AG04449 (cell line): ENCODE measurements around the gene RPL18.

Source experiments
- CTCF ChIA-PET: fragments of 350-600 bp; formaldehyde crosslinking; extraction: SDS; loops from one replicate; lab custom pipeline; 2021; ENCODE audit warnings: antibody characterized with exemption; lab: Yijun Ruan, JAX
- POLR2A ChIA-PET: fragments of 400-600, 350-600 bp; formaldehyde crosslinking; extraction: SDS; loops from one replicate; lab custom pipeline; 2020; ENCODE audit warnings: antibody characterized with exemption, inconsistent platforms; lab: Yijun Ruan, JAX
- DNase-seq: peaks from one replicate; pipeline ENCODE4 v3.0.0-alpha.2; 2010; ENCODE audit warnings: low read depth, low spot score
- H3K4me3 ChIP-seq: 2 replicates; pipeline ENCODE4 v1.5.1; 2011; ENCODE audit warnings: low read depth, mild to moderate bottlenecking, control low read depth, low read length
- CTCF ChIP-seq: IDR thresholded peaks from one replicate; pipeline ENCODE4 v1.5.1; 2011; ENCODE audit warnings: mild to moderate bottlenecking, moderate library complexity, low read length, control low read depth, inconsistent platforms; ENCODE audit not compliant: insufficient read depth; ENCODE audit errors: missing control alignments

The RPL18 gene

DNA sequence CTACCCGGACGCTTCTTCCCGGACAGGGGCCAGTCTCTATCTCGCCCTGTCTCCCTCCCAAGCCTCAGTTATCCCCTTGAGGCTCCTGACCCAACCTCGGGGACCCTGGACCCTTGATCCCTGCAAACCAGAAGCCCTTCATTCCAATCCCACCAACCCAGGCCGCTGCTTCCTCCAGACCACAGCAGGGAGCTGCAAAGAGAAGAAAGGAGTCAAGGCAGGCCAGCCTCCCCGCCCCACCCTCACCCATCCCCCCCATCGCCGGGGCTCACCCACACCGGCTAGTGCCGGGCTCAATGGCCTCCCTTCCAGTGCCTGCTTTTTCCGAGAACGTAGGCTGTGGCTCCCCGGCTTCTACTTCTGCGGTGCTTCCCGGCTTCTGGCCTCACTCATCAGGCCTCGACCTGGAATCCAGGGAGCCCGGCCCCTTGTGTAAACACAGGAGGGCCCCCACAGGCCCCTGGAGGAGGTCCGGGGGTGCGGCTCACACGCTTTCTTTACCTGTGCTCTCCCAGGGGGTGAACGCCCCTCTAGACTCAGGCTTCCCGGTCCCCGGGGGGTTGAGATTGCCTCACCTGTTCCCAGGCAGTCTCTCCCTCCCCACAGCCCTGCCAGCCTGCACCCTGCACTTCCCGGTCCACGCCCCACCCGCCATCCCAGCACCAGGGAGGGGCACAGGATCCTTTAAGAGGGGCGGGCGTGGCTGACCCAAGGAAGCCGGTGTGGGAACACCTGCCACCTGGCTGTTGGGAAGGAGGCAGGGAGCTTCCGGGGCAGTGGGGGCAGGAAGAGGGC is 4.3 kb downstream of the RPL18 start, which contains the start of gene FAM83E:
Gene FAM83E, minus strand, starts transcription at position 641 of the 795 bp plus-strand sequence. CDS start 1,704 bp downstream, outside the sequence.
- H3K4me3 ChIP-seq: no peak within 1 kb of the TSS
- POLR2A ChIA-PET: interaction anchor here (0.9 kb wide), 2 partner anchors 9 to 46 kb away, joined by 3 to 5 read pairs; no protein-coding TSS in a partner anchor
- TF ChIP-seq CTCF: no peak
- no peak for DNase-seq
- CTCF ChIA-PET: interaction anchor here (1.0 to 6.1 kb wide), 5 partner anchors 9 to 173 kb away, joined by 3 to 22 read pairs (median 5); no protein-coding TSS in a partner anchor

DNA sequence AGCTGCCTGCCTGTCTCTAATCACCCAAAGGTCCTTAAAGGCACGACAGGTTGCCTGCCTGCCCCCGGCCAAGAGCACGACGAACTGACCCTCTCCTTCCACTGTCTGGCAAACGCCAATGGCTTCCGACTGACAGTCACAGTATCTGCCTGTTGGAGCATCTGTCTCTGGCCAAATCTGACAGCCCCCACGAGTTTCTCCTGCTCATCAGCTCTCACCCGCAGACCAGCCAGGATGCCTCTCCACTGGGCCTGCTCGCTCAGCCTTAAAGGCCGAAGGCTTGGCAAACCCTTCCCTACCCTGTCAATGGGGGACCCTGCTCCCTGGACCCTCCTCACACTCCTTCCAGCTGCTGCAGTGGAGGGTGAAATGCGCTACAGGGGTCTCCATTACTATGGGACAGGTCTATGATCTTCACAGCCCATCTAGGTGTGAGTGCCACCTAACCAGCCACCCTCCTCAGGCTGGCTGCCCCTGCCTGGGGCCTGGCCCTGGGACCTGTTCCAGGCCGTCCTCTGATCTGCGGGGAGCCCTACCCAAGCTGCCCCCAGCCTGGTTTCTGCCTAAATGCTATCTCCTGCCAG is 5.0 kb downstream of the RPL18 start:
- no peak overlapping the region for H3K4me3 ChIP-seq
- ChIA-PET POLR2A (interaction anchor here (0.5 to 0.9 kb wide), 3 partner anchors 10 to 96 kb away, joined by 3 to 5 read pairs (median 3); no protein-coding TSS in a partner anchor), CTCF (interaction anchor here (1.3 kb wide), 1 partner anchor 25 kb away, joined by 5 read pairs; no protein-coding TSS in a partner anchor)
- DNase-seq: no peak
- no peak for TF ChIP-seq CTCF

- TF ChIP-seq CTCF: no peak
- ChIA-PET POLR2A (interaction anchor here (0.5 to 0.9 kb wide), 2 partner anchors 45 to 95 kb away, joined by 3 read pairs; no protein-coding TSS in a partner anchor), CTCF (interaction anchor here (1.3 kb wide), 1 partner anchor 24 kb away, joined by 5 read pairs; no protein-coding TSS in a partner anchor)
- H3K4me3 ChIP-seq: no peak overlapping the region
- DNase-seq: no peak
These were observed 5.7 kb downstream of the RPL18 start for GRCh38 chr19:48613024-48613851.

DNA sequence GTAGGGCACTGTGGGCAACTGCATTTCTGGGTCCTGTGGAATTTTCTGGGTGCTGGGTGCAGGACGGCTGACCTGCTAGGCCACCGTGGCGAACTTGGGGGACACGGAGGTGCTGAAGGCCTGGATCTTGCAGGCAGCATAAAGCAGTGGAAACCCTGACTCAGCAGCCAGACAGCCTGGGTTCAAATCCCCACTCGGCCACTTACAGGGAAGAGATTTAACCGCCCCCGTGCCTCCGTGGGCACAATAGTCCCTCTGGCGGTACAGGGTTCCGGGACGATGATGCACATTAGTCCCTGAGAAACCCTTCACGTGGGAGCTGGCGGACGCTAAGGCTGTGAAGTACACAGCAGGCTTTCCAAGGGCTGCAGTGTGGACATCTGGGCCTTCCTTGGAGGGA is 7.1 kb downstream of the RPL18 start:
- POLR2A ChIA-PET: interaction anchor here (0.6 kb wide), 1 partner anchor 38 kb away, joined by 3 read pairs; no protein-coding TSS in a partner anchor
- no peak for DNase-seq
- TF ChIP-seq CTCF: no peak
- CTCF ChIA-PET: interaction anchor here (0.9 kb wide), 1 partner anchor 23 kb away, joined by 3 read pairs; no protein-coding TSS in a partner anchor
- no peak overlapping the region for H3K4me3 ChIP-seq

DNA sequence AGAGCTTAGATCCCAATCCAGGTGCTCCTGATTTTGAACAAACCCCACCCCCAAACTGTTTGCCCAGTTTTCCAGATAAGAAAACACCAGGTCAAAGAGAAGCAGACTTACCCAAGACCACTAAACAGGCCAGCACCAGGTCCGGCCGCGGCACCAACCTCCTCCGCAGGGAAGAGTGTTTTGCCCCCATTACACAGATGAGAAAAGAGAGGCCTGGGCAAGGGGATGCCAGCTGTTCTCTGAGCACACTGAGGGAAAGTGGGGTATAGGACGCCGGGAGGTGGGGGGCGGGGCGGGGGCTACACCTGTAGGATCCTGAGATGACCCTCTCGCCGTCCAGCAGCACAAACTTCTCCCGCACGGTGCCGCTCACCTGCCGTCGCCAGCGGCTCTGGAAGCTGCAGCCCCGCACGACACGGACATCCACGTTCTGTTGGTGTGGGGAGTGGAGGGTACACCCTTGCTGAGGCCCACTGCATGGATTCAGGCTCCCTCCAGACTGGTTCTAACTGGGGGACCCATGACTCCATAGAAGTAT is 9.3 kb downstream of the RPL18 start:
- no peak for TF ChIP-seq CTCF
- ChIA-PET CTCF (interaction anchor here (0.8 to 5.8 kb wide), 11 partner anchors 8 to 291 kb away, joined by 3 to 36 read pairs (median 7); partner anchors contain the start of genes RPL18 and SPHK2), POLR2A (interaction anchor here (2.8 kb wide), 1 partner anchor 9 kb away, joined by 28 read pairs; the partner anchor contains the start of genes RPL18 and SPHK2)
- no peak for DNase-seq
- H3K4me3 ChIP-seq: no peak overlapping the region
